RPMI7951 (cell line): Measurements from ENCODE around the gene SUCLG1. TPM values are rescaled to one million over a fixed set of nuclear protein-coding genes. Genes with fewer than 3 reads are reported as not detected.
A peak's percentile ranks its signal among the peaks of the same experiment; 100 is the strongest.

Experiments used
- DNase-seq: peaks from one replicate; pipeline ENCODE4 v3.0.0-alpha.2; 2012; ENCODE audit warnings: low read depth
- total RNA-seq: library from RNA; depleted of rRNA; stranded (reverse); fragments of >200 nt; shearing (Covaris generic); gene quantifications from 2 replicates; pipeline ENCODE4 v1.2.3, GENCODE V29; 2014

Gene SUCLG1
- total RNA-seq, 1 experiment from 2014 or later, result 134 TPM

DNA sequence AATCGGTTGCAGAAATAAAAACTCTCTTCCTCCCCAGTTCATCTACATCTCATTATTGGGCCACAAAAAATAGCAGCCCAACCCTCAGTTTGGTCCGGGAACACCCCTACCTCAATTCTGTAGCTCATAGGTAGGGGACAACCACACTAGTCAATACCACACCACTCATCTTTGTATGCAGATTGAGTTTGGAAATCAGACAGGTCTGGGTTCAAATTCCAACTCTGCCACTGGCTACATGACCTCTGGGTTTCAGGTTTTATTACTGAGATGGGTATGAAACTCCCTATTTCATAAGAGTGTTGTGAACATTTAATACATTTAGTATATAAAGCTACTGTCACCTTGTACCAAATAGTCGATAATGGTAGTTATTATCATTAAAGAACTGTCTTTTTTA is 2.2 kb upstream of the SUCLG1 start:
- DNase-seq, result no peak

DNA sequence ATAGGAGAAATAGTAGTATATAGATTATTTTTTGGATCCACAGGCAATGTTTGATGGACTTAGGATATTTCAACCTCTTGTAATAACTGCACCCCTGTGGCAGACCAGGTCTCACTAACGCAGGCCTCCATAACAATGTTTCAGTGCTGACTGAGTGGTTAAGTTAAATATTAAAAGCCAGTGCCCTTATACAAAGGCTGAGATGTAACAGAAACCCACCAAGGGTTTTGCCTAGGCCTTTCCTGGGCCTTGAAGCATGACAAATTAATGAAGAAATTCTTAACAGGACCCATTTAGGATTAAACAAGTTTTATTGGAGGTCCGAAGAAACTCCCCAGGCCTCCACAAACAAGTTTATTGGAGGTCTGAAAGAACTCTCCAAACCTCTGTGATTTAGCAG is 1.6 kb upstream of the SUCLG1 start:
- no peak for DNase-seq

DNA sequence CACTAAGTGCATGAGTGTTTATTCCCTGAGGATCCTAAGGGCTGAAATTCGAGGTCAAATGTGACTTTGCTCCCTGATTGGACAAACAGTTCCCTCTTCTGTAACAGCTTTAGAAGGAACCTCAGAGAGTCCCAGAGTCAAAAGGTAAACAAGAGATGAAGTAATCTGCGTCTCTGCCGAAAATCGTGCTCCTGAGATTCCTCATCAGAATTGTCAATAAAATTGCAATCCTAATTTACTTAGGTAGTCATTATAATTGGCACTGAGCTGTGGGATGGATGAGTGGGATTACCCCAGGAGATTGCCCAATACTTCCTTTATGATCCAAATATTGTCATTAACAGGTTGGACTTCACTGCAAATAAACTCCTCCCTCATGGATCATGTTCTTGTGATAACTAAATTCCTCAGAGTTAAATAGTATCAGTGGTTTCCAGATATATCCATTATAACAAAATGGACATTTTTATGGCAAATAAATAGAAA is 907 bp upstream of the SUCLG1 start:
- no peak for DNase-seq

DNA sequence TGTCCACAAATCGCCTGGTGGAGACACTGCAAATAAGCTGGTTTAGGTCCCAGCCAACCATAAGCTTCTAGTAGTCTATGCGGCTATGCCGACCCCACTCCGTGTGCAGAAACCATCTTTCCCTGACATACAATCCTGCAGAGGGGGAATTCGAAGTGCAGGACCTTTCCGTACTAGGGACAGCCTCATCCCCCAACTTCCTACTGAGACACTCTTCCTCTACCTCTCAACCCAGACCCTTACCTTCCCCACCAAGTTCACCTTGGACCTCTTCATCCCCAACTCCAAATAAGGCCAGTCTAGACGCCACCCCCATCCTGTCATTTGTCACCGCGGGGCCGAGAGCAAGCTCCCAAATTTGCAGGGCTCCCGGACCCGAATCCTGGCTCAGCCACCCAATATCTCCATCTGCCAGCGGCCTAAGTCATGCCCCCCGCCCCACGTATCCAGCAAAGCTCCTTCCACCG is 496 bp downstream of the SUCLG1 start:
- no peak for DNase-seq

DNA sequence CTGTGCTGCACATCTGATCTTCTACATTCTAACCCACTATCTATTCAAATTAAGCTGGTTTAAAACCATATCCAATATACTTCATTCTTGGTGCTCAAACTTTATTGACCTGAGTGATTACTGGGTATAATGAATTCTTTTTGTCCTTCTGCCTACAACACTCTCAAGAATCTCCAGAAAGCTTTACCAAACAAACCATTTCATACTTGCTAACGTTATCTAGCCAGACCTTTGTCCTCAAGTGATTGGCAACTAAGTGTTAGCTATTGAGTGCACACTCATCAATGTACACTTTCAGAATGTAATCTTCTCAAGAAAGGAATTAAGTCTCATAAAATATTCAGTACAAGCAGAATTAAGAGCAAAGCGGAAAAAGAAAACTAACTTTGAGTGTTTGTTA is 1.4 kb downstream of the SUCLG1 start:
- DNase-seq, result no peak

DNA sequence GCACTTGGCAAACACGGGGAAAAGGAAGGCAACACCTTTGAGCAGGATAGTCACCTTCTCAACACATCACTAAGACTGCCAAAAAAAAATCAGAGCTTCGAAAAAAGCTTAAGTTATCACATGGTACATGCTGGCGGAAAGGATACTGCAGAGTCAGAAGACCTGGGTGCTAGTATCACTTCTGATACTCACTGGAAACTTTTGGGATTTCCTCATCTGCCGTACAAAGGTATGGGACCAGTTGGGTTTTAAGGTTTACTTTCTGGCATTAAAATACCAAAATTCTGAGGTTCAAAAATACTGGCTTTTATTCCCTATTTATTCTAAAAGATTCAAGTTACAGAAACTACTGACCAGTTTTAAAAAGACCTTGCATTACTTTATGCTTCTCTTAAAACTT is 2.9 kb downstream of the SUCLG1 start:
- no peak for DNase-seq

DNA sequence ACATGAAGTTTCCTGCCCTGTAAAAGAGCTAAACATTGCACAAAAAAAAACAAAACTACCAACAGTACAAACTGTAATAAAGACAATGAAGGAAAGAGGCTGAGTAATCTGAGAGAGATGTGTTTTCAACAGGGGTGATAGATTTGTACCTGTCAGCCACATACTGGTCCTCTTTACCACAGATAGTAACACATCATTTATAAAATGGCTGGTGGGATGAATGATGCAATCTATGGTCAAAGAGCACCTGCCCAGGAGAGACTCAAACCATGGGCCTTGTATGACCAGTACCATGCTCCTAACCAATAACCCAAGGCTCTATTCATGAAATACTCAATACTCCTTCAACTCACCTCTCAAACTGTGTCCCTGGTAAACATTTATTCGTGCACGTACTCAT is 4.5 kb downstream of the SUCLG1 start:
- no peak for DNase-seq

DNA sequence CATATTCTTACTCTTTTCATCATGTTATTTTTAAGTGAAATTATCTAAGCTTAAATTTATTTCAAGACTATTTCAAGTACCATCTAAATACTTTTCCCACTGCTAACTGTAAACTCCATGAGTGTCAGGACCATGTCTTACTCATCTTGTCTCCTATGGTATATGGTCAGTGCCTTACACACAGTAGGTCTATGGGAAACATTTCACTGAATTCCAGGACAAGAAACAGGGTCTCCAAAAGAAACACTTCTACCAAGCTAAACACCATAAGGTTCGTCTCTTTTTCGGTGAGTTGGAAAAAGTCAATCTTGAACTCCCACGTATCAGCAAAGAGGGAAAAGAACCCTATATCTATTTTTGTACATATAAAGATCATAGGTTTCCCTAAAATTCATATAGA is 6.5 kb downstream of the SUCLG1 start:
- no peak for DNase-seq

DNA sequence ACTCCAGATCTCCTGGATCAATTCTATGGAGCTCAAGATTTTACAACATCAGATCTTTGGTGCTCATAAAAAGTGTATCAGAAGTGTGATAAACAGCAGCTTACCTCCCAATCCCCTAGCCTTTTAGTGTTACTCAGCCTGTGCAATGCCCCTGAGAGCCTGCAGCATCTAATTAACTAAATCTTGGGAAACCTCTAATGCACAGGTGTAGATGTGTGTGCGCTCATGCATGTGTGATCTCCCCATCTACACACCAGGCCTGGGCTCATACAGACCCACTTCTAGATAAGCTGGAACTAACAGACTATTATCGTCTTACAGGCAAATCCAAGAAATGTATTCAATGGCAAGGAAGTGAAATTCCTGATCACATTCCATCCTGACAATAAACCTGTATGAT is 7.5 kb downstream of the SUCLG1 start:
- no peak for DNase-seq

DNA sequence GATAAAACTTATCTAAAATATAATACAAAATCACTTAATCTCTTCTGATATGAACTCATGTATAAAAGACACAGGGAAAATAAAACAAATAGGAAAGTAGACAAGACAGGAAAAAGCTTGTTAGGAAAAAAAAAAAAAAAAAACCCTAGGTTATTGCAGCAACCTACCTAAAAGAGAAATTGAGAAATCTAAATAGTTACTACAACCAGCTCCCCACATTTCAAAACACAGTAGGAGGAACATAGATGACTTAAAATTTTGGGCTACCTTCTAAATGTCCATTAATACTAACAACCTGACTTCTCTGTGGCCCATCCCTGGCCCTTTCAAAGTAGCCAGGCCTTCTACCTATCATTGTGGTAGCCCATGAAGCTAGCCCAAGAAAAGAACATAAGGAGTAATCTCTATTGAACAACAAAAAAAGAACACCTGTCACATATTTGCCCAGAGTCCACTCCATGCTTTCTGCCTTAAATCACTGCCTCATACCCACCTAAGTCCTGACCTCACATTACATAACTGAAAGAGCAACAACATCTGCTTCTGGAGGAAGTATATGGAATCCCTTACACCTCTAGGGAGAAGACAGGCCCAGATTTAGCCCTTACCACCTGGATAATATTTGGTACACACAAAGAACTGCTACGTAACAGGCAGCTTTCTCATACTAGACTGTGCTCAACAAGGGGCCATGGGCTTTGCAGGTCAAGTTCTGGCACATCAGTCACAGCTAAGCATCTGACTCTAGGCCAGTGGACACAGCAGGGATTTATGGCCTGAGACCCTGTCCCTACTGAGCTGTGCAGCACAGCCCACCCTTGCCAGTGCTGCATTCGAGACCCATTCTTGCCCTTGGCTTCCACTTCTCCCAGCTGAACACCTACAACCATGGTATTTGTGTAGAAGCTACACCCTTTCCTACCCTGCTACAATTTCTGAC is 8.5 kb downstream of the SUCLG1 start:
- no peak for DNase-seq

DNA sequence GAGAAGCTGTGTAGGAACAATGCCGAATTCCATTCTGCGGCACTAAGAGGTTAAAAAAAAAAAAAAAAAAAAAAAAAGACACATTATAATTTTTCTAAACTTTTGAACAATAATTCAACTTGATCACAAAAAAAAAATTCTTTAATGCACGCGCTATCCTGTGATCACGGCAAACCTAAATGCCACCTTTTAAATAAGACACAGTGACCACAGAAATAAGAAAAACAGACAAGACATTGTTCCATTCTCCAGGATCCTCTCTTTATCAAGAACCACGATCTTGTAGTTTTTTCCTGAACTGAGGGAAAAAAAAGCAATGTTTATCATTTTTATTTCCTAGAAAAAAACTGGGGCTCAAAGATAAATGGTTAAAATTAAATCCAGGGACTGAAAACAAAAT is 9.4 kb downstream of the SUCLG1 start:
- DNase-seq, result no peak

DNA sequence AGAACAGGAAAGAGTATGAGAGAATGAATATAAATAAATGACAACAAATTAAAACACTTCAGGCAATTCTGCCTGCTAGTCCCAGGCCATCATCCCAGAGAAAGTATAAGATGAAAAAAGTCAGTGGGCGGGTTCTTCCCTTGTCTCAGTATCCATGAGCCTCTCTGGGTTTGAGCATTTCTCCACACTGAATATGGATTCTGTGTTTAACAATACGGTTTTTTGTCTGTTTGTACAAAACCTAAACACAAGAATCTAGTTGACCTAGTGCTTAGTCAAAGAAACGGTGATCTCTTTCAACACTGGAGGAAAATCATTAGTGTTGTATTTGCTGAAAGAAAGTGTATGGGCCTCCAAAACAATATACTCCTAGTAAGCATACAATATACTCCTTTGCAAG is 10.0 kb downstream of the SUCLG1 start:
- no peak for DNase-seq

DNA sequence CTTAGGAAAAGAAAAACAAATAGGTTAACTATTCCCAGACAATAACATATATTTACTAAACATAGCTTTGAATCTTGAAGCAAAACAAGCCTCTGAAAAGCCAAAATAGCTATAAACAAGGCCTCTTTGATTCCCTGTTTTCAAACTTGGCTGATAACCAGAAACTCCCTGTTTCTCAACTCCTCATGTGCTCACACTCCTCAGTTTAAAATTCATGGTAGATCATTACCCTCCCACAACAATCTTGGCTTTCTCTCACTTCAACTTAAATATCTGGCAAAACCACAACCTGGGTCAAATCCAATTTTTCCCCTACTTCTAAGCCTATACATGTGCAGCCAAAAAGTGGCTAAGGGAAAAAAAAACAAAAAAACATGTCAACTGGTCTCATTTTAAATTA is 15.6 kb downstream of the SUCLG1 start:
- peak; percentile 21 for DNase-seq

DNA sequence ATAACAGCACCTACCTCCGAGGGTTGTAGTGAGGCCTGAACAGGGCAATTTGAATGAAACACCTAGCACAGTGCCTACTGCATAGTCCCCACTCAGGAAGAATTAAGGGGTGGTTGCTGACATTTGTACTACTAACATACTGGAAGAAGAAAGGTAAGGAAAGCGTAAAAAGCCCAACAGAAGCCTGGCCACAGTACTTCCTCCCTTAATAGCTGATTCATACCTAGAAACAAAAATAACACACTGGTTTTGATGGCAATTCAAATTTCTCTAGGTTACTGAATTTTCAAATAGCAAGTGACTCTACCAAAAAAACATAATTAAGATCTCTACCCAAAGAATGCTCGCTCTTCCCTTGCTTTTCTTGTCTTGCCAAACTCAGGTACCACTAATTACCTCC is 16.2 kb downstream of the SUCLG1 start:
- no peak for DNase-seq

DNA sequence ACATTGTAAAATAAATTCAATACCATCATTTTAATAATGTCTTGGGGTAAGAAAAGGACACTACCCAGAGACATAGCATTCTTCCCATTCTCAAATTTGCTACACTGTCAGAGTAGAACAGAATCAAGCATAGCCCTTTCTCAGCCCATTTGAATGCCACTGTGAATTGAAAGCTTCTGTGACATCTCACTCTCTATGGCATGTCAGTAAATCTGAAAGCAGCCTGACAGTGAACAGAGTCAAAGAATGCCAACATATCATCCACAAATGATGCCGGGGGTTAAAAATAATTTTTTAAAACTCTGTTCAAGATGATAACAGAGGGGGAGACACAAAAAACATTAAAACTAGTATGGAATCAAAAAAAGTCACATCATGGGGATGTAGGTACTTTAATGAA is 17.6 kb downstream of the SUCLG1 start:
- DNase-seq, result no peak

DNA sequence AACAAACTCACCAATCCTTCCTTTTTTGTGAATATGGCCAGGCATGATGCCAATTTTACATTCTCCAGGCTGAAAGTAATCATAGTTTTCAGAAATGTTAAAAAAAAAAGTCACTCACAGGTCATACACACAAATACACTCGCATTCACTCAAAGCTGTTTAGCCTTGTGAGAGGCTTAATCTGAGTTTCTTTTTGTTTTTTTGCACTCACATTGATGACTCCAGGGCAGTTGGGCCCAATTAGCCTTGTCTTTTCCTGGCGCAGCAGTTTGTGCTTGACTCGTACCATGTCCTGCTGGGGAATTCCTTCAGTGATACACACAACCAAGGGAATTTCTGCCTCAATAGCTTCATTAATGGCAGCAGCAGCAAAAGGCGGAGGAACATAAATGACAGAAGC is 18.0 kb downstream of the SUCLG1 start:
- DNase-seq, result no peak

DNA sequence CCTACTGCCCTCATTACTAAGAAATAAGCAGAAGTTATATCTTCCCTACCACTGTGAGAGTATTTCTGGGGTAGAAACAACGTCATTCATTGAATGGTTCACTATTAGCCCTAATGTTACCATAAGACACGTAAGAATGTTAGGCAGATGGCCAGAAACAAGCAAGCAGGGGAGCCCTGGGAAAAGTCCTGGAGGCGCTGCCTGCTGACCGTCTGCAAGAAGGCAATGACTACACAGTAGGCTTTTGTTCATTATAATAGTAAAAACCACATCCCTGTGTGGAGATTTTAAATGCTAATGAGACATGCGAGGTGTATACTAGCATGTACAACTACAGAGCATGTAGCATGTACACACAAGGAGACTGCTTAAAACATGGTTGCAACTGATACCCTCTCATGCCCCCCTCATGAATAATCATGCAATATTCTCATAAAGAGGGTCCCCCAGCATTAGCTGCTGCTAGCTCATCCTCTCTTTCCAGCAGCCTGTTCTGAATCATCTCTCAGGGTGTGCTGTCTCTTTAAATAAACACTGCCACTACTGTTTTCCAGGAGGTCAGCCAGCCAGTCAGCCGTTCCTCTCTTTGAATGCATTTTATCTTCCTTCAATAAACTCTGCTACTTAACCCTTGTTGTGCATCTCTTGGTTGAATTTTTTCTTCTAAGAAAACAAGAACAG is 23.6 kb downstream of the SUCLG1 start:
- peak; percentile 42 for DNase-seq

DNA sequence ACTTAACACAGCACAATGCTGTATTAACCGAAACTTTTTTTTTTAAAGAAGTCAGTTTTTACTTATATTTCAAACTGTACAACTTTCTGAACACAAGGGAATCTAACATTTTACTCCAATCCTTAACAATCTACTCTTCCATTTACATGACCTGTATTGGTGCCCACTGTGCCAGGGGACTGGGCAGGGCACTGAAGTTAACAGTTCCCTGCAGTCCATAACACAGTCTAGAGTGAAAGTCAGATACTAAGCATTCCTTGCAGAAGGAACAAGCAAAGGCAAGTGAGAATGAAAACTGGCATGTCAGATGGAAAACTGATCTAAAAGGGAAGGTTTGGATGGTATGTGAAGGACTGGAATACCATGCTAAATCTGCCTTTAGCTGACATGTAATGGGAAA is 29.8 kb downstream of the SUCLG1 start:
- no peak for DNase-seq

DNA sequence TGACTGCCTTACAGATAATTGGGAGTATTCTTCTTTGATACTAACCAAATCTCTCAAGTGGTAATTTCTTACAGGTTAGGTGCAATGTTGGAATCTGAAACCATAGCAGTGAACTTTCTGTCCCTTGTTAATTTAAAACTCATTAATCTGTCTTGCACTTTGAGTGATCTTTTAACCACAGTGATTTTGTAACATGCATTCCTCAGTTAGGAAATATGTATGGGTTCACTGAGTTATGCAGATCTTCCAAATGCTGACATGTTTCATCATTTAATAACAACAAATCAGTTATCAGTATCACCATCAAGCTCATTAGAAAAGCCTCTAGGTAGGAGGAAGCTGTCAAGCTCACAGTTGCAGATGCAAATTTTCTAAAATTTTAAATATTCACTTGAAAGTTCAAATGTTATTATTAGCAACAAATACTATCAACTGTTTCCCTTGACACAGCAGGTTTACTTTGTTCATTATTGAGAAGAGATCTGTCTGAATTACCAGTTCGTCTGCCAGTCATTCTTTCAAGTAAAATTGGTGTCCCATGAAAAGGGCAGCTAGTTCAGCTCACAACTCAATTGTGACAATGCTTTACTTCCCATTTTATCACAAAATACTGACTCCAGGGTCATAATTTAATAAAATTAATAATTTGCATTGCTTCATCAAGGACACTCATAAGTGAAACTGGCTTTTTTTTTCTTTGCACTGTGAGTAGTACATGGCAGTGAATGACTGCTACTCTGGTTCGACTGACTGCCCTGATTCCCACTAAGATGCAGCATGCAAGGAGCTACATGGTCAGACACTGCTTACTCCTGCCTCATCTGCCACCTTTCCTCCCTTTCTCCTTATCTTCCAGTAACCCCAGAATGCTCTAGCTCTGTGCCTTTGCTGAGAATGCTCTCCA is 31.6 kb downstream of the SUCLG1 start:
- no peak for DNase-seq

DNA sequence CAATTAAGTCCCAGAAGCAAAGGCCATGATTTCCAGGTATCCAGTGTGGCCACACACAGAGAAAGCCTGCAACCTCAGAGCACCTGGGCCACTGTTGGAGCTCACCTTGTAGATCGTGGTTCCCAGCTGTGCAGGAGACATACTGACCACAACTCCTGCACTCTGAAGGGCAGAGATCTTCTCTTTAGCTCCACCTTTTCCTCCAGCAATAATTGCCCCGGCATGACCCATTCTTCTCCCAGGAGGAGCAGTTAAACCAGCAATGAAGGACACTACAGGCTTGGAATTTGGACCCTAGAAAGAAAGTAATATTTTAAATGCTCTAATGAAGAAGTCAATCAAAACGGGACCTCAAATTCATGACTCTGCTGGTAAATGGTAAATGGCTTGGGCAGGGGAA is 33.8 kb downstream of the SUCLG1 start:
- no peak for DNase-seq

DNA sequence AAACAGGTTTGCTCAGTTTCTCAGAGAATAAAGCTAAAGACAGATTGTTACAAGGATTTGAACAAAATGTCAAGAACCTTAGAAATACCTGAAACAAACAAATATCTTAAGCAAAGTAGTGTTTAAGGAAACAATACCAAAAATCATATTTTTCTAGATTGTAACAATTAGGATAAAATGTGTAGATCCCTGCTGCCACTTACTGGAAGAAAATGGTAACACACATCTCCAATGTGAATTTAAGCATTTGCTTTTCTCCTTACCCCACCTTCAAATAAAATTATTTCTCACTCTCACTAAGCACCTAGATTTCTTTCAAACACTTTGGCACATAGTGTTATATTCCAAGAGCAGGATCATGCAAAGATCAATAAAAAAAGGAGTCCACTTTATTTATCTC is 34.9 kb downstream of the SUCLG1 start:
- peak; percentile 13 for DNase-seq

DNA sequence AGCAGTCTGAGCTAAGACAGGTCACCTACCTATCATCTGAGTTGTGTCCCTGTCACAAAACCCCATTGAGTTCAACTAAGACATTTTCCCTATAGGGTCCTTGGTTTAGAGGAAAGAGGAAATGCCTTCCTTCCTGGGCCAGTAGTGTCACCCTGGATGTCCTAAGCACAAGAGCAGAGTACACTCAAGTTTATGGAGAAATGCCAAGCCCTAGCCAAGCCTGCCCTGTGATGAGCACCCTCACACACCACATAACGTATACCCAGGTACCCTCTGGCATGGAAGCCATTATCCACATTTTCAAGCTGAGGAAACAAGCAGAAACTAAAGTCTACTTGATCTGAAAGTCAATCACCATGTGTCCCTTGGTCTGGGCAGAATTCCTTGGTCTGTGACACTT is 37.3 kb downstream of the SUCLG1 start:
- no peak for DNase-seq
